Right lobe of liver (tissue), 6 donors: ENCODE data around the gene LGALS12. TPM values are rescaled to one million over a fixed set of nuclear protein-coding genes. Genes with fewer than 3 reads are reported as not detected.

Experiments
- ATAC-seq, 4 donors: fragments of 200-7000 bp; cut with Tn5 transposase; one replicate each; pipeline ENCODE4 v1.9.1; 2020; ENCODE audit warnings: mild to moderate bottlenecking in 4 of 4, moderate library complexity in 4 of 4
- DNase-seq, 3 donors: peaks; one replicate each; pipeline ENCODE4 v3.0.0-alpha.2; 2020
- H3K27ac ChIP-seq, 3 donors: fragments of 200-600 bp; one replicate each; pipeline ENCODE4 v1.8.0; 2022
- H3K27me3 ChIP-seq, 2 donors: fragments of 200-600 bp; one replicate each; pipeline ENCODE4 v1.8.0; 2022
- H3K36me3 ChIP-seq, 4 donors: fragments of 200-600 bp; sonication (generic) in 1 of 4; one replicate each; pipeline versions ENCODE4 v1.5.1 to v1.8.0; 2017 to 2022; ENCODE audit warnings: control low read depth in 1 of 4
- H3K4me1 ChIP-seq, 4 donors: fragments of 200-600 bp; sonication (generic) in 1 of 4; one replicate each; pipeline versions ENCODE4 v1.5.1 to v1.8.0; 2017 to 2022; ENCODE audit warnings: control low read depth in 1 of 4
- H3K4me3 ChIP-seq, 3 donors: fragments of 200-600 bp; one replicate each; pipeline ENCODE4 v1.8.0; 2022
- H3K9me3 ChIP-seq, 4 donors: fragments of 200-600 bp; sonication (generic) in 1 of 4; one replicate each; pipeline versions ENCODE4 v1.5.1 to v1.8.0; 2017 to 2022; ENCODE audit warnings: control low read depth in 1 of 4
- POLR2A ChIP-seq: fragments of 450-650 bp; IDR thresholded peaks from one replicate; pipeline ENCODE4 v1.6.1; 2017; ENCODE audit warnings: antibody characterized with exemption, mild to moderate bottlenecking
- WGBS: methylation state at CpG from one replicate; pipeline ENCODE4 v1.1.6; 2018; ENCODE audit warnings: low coverage, low lambda C conversion rate; ENCODE audit not compliant: insufficient coverage; ENCODE audit errors: missing lambda C conversion rate; 5-methylcytosine and 5-hydroxymethylcytosine counted together
- intact Hi-C, 2 donors: fragments of 100-400 bp; cut with DNase I; formaldehyde crosslinking; loops; one replicate each; pipeline versions ENCODE4 v1.11.2 to v1.14.1; 2022
- total RNA-seq, 6 experiments: library from RNA; depleted of rRNA in 2 of 6; stranded (reverse); fragments of >200 nt in 2 of 6; fragmentation: NEBNext Ultra II Directional in 3 of 6; extraction: Animal tissue kit (Norgen Biotek cat#: 25700) in 3 of 6; gene quantifications; one replicate each; pipeline versions ENCODE4 v1.1.0 to v1.2.4, GENCODE V29; 2016 to 2023
- TF ChIP-seq, protein P1 (sequence below), 4 donors: fragments of 200-600 bp in 3 of 4; fragments of 450-650 bp in 1 of 4; IDR thresholded peaks; one replicate each; pipeline versions ENCODE4 v1.5.1 to v1.8.0; 2016 to 2022; ENCODE audit warnings: antibody characterized with exemption in 4 of 4, mild to moderate bottlenecking in 2 of 4
- donor health status: DM: no; HTN: yes; CAD: no.
- donor health status: DM: no; HTN: no; CAD: no.
- donor health status: DM: no; HTN: no; CAD: no.
- donor health status: DM: no; HTN: yes; CAD: no.
- donor health status: DM: no; HTN: yes; CAD: no.

The LGALS12 gene
- total RNA-seq, 6 experiments from 2014 or later = 0.15 TPM; not detected in 5

DNA sequence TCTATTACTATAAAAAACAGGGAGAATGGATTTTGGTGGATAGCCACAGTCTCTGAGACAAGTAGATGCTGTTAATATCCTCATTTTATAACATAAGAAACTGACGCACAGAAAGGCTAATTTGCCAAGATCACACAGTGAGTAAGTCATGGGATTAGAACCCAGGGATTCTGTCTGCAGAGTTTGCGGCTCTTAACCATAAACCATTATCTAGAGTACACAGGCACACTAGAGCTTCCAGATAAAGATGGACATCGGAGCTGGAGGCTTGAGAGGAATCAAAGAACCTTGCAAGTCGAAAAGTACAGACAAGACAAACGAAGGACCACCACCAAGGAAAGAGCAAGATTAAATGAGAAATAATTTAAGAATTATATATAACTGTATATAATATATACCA lies 11.3 kb downstream of the LGALS12 start:
- WGBS = 96% methylated on average over 5 of the region's 5 CpGs
- no peaks in the 10 kb centered on the region for H3K4me1 ChIP-seq
- H3K9me3 ChIP-seq = no peaks in the 10 kb centered on the region
- ATAC-seq = no peak
- DNase-seq = no peak
- TF ChIP-seq, protein P1, sequence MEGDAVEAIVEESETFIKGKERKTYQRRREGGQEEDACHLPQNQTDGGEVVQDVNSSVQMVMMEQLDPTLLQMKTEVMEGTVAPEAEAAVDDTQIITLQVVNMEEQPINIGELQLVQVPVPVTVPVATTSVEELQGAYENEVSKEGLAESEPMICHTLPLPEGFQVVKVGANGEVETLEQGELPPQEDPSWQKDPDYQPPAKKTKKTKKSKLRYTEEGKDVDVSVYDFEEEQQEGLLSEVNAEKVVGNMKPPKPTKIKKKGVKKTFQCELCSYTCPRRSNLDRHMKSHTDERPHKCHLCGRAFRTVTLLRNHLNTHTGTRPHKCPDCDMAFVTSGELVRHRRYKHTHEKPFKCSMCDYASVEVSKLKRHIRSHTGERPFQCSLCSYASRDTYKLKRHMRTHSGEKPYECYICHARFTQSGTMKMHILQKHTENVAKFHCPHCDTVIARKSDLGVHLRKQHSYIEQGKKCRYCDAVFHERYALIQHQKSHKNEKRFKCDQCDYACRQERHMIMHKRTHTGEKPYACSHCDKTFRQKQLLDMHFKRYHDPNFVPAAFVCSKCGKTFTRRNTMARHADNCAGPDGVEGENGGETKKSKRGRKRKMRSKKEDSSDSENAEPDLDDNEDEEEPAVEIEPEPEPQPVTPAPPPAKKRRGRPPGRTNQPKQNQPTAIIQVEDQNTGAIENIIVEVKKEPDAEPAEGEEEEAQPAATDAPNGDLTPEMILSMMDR (IDR thresholded peaks at IDR 0.05) = no peak
- TF ChIP-seq POLR2A = no peak
- intact Hi-C loops = no loop called here
- no peak overlapping the region for H3K4me3 ChIP-seq
- no peak overlapping the region for H3K27ac ChIP-seq
- no peaks in the 10 kb centered on the region for H3K27me3 ChIP-seq
- no peaks in the 10 kb centered on the region for H3K36me3 ChIP-seq

DNA sequence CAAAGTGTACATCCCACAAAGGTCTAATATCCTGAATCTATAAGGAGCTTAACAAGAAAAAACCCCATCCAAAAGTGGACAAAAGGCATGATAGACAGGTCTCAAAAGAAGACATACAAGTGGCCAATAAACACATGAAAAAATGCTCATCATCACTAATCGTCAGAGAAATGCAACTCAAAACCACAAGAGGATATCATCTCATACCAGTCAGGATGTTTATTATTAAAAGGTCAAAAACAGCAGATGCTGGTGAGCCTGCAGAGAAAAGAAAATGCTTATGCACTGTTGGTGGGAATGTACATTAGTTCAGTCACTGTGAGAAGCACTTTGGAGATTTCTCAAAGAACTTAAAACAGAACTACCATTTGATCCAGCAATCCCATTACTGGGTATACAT lies 12.7 kb downstream of the LGALS12 start:
- DNase-seq = no peak
- Histone ChIP-seq H3K4me1 (no peaks in the 10 kb centered on the region), H3K27me3 (no peaks in the 10 kb centered on the region), H3K27ac (no peak overlapping the region), H3K4me3 (no peak overlapping the region), H3K9me3 (no peaks in the 10 kb centered on the region), H3K36me3 (no peaks in the 10 kb centered on the region)
- WGBS = 25% methylated on average over 1 of the region's 1 CpG
- no peak for ATAC-seq
- TF ChIP-seq, protein P1 (IDR thresholded peaks at IDR 0.05) = no peak
- TF ChIP-seq POLR2A = no peak
- intact Hi-C loops = no loop called here

DNA sequence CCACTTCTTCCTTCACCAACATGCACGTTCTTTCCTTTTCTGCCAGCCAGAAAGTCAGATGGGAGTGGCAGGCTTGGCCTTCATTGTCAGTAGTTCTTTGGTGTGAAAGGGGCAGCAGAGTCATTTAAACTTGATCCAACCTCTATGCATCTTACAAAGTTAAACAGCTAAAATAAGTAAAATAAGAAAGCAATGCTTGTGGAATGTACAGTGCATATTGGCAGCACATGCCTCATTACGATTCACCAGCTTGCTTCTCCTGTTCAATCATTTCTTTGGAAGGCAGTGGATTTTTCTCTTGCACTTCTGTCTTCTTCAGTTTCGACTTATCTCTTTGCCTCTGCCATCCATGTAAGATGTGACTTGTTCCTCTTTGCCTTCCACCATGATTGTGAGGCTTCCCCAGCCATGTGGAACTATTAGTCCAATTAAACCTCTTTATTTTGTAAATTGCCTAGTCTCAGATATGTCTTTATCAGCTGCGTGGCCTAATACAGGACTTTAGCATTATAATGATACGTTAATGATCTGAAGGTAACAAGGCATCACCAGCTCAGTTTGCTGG lies 14.8 kb downstream of the LGALS12 start:
- Histone ChIP-seq H3K9me3 (no peaks in the 10 kb centered on the region), H3K27me3 (no peaks in the 10 kb centered on the region), H3K27ac (no peak overlapping the region), H3K36me3 (no peaks in the 10 kb centered on the region), H3K4me3 (no peak overlapping the region), H3K4me1 (no peaks in the 10 kb centered on the region)
- DNase-seq (no peak), ATAC-seq (no peak)
- TF ChIP-seq POLR2A = no peak
- TF ChIP-seq, protein P1 (IDR thresholded peaks at IDR 0.05) = no peak
- intact Hi-C loops = no loop called here
- WGBS = 82% methylated on average over 5 of the region's 5 CpGs

DNA sequence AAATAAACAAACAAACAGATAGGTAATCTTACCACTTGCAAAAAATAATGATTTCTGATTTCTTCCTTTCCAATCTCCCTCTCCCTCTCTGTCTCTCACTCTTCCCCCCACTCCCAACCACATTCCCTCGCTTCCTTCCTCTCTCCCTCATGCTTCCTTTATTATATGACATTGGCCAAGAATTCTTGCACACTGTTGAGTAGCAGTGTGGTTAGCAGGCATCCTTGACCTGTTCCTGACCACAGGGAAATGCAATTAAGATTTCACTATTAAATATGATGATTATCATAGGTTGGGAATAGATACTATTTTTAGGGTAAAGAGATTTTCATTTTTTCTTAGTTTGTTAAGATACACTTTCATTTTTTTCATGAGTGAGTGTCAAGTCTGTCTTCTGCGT lies 16.0 kb downstream of the LGALS12 start:
- ATAC-seq = no peak
- no peaks in the 10 kb centered on the region for H3K27me3 ChIP-seq

More for the DNA sequence above, 16.0 kb downstream of the LGALS12 start:
- TF ChIP-seq, protein P1 (IDR thresholded peaks at IDR 0.05) = no peak
- TF ChIP-seq POLR2A = no peak
- no peak for DNase-seq
- H3K27ac ChIP-seq = no peak overlapping the region
- no peaks in the 10 kb centered on the region for H3K9me3 ChIP-seq
- intact Hi-C loops = no loop called here
- no peaks in the 10 kb centered on the region for H3K36me3 ChIP-seq
- 85% methylated on average over 2 of the region's 2 CpGs for WGBS
- no peaks in the 10 kb centered on the region for H3K4me1 ChIP-seq
- no peak overlapping the region for H3K4me3 ChIP-seq
